ENCODE results near the gene ENTREP3.

- TF ChIP-seq CTCF (conservative IDR thresholded peaks at IDR 0.05) = no peak
- no peak for TF ChIP-seq ZFX (IDR thresholded peaks at IDR 0.05)
Measured at GRCh38 chr1:155244368-155245162, 10.7 kb downstream of the ENTREP3 start.

Measured in C4-2B (cell line).